ENCODE data around the gene CASK.

GRCh38 chrX:41538707-41539106, 384.6 kb downstream of the CASK start:
- TF ChIP-seq CTCF (IDR thresholded peaks at IDR 0.05) (no peak), EP300 (IDR thresholded peaks at IDR 0.05) (no peak)

All from tibial nerve (tissue), 4 donors.